Uterus (tissue), 4 donors: ENCODE results near the gene INTS1. TPM values are rescaled to one million over a fixed set of nuclear protein-coding genes. Genes with fewer than 3 reads are reported as not detected.

Experiments used
- DNase-seq, 2 donors: peaks; one replicate each; pipeline ENCODE4 v3.0.0-alpha.2; 2019 to 2020
- H3K27ac ChIP-seq, 2 donors: fragments of 200-600 bp; sonication (generic); 1 replicate in 1 of 2; 2 replicates in 1 of 2; pipeline ENCODE4 v1.5.1; 2016 to 2018
- H3K27me3 ChIP-seq, 2 donors: fragments of 200-600 bp; sonication (generic); one replicate each; pipeline ENCODE4 v1.5.1; 2018 to 2019; ENCODE audit warnings: control low read depth in 1 of 2
- H3K36me3 ChIP-seq, 2 donors: fragments of 200-600 bp; sonication (generic); one replicate each; pipeline ENCODE4 v1.5.1; 2019; ENCODE audit warnings: control low read depth in 1 of 2
- H3K4me1 ChIP-seq, 2 donors: fragments of 200-600 bp; sonication (generic); one replicate each; pipeline ENCODE4 v1.5.1; 2018 to 2019; ENCODE audit warnings: control low read depth in 1 of 2
- H3K4me3 ChIP-seq, 2 donors: fragments of 200-600 bp; sonication (generic); 1 replicate in 1 of 2; 2 replicates in 1 of 2; pipeline ENCODE4 v1.5.1; 2018 to 2019; ENCODE audit warnings: mild to moderate bottlenecking in 1 of 2
- H3K9me3 ChIP-seq, 2 donors: fragments of 200-600 bp; sonication (generic); one replicate each; pipeline ENCODE4 v1.5.1; 2019; ENCODE audit warnings: control low read depth in 1 of 2
- CTCF ChIP-seq, 4 experiments: fragments of 200-600 bp in 2 of 4; fragments of 450-650 bp in 2 of 4; sonication (generic) in 2 of 4; IDR thresholded peaks; one replicate each; pipeline ENCODE4 v1.5.1; 2016 to 2019; ENCODE audit warnings: antibody characterized with exemption in 4 of 4, mild to moderate bottlenecking in 2 of 4, moderate library complexity in 1 of 4
- POLR2A ChIP-seq, 2 donors: fragments of 450-650 bp; IDR thresholded peaks; one replicate each; pipeline ENCODE4 v1.6.1; 2016; ENCODE audit warnings: antibody characterized with exemption in 2 of 2, mild to moderate bottlenecking in 1 of 2, moderate library complexity in 1 of 2
- intact Hi-C: fragments of 100-400 bp; cut with DNase I; formaldehyde crosslinking; loops from one replicate; pipeline ENCODE4 v1.15.1; 2023; ENCODE audit warnings: low total_unique reads
- total RNA-seq, 4 donors: library from RNA; depleted of rRNA in 3 of 4; stranded (reverse); fragments of >200 nt in 3 of 4; gene quantifications; one replicate each; pipeline versions ENCODE4 v1.1.0 to v1.2.4, GENCODE V29; 2014 to 2023
- donor health status: DM: yes; HTN: yes; CAD: no.

Gene INTS1, protein sequence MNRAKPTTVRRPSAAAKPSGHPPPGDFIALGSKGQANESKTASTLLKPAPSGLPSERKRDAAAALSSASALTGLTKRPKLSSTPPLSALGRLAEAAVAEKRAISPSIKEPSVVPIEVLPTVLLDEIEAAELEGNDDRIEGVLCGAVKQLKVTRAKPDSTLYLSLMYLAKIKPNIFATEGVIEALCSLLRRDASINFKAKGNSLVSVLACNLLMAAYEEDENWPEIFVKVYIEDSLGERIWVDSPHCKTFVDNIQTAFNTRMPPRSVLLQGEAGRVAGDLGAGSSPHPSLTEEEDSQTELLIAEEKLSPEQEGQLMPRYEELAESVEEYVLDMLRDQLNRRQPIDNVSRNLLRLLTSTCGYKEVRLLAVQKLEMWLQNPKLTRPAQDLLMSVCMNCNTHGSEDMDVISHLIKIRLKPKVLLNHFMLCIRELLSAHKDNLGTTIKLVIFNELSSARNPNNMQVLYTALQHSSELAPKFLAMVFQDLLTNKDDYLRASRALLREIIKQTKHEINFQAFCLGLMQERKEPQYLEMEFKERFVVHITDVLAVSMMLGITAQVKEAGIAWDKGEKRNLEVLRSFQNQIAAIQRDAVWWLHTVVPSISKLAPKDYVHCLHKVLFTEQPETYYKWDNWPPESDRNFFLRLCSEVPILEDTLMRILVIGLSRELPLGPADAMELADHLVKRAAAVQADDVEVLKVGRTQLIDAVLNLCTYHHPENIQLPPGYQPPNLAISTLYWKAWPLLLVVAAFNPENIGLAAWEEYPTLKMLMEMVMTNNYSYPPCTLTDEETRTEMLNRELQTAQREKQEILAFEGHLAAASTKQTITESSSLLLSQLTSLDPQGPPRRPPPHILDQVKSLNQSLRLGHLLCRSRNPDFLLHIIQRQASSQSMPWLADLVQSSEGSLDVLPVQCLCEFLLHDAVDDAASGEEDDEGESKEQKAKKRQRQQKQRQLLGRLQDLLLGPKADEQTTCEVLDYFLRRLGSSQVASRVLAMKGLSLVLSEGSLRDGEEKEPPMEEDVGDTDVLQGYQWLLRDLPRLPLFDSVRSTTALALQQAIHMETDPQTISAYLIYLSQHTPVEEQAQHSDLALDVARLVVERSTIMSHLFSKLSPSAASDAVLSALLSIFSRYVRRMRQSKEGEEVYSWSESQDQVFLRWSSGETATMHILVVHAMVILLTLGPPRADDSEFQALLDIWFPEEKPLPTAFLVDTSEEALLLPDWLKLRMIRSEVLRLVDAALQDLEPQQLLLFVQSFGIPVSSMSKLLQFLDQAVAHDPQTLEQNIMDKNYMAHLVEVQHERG (N-terminal part only)
- 10 to 100 TPM in 3 of 4 donors, 1 to 10 TPM in 1; 8.2 to 68.9 (median 30.3) TPM for total RNA-seq

- TF ChIP-seq CTCF (IDR thresholded peaks at IDR 0.05) (peak; percentile 84 to 99 (median 98)), POLR2A (IDR thresholded peaks at IDR 0.05) (peak; percentile 40 to 51)
- peak; percentile 88 to 90 for DNase-seq
- peaks cover 0 to 9% of the 10 kb centered on the region in 2 donors for H3K4me1 ChIP-seq
- H3K9me3 ChIP-seq, result no peaks in the 10 kb centered on the region
- peak within 1 kb of the TSS; percentile 56 to 61 for H3K27ac ChIP-seq
- intact Hi-C loops, result loop anchor here (10.0 kb wide), 1 partner anchor 61 kb away; no protein-coding TSS in a partner anchor
- peak within 1 kb of the TSS; percentile 77 to 97 for H3K4me3 ChIP-seq
- no peaks in the 10 kb centered on the region for H3K36me3 ChIP-seq
- H3K27me3 ChIP-seq, result no peaks in the 10 kb centered on the region
Observed at GRCh38 chr7:1503816-1504775, at the start of gene INTS1. Gene INTS1 (minus strand): TSS chr7:1504389. CDS start chr7:1503960, 429 bp downstream.

- TF ChIP-seq POLR2A (IDR thresholded peaks at IDR 0.05) (no peak), CTCF (IDR thresholded peaks at IDR 0.05) (no peak)
- no peaks in the 10 kb centered on the region for H3K27me3 ChIP-seq
- H3K36me3 ChIP-seq, result no peaks in the 10 kb centered on the region
- no peak overlapping the region for H3K4me3 ChIP-seq
- H3K4me1 ChIP-seq, result peaks cover 0 to 11% of the 10 kb centered on the region in 2 donors
- DNase-seq, result no peak
- intact Hi-C loops, result no loop called here
- no peaks in the 10 kb centered on the region for H3K9me3 ChIP-seq
- no peak overlapping the region for H3K27ac ChIP-seq
Observed at GRCh38 chr7:1553512-1554210, 49.5 kb upstream of the INTS1 start.

DNA sequence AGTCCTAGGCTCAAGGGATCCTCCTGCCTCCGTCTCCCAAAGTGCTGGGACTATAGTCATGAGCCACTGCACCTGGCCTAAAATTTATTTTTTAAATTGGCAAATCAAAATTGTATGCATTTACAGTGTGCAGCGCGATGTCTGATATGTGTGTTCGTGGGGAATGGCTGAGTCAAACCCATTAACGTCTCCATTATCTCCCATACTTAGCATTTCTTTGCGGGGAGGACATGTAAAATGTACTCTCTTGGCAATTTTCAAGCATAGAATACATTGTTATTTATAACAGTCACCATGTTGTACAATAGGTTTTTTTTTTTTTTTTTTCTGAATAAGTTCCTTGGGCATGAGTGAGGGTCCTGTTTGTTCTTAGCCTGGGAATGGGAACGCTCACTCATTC, 48.0 kb upstream of the INTS1 start:
- intact Hi-C loops, result no loop called here
- no peak for TF ChIP-seq POLR2A (IDR thresholded peaks at IDR 0.05)
- no peak for TF ChIP-seq CTCF (IDR thresholded peaks at IDR 0.05)
- H3K9me3 ChIP-seq, result no peaks in the 10 kb centered on the region
- H3K27me3 ChIP-seq, result no peaks in the 10 kb centered on the region
- DNase-seq, result no peak
- H3K36me3 ChIP-seq, result no peaks in the 10 kb centered on the region
- H3K4me1 ChIP-seq, result peaks cover 0 to 11% of the 10 kb centered on the region in 2 donors
- no peak overlapping the region for H3K4me3 ChIP-seq
- no peak overlapping the region for H3K27ac ChIP-seq

DNA sequence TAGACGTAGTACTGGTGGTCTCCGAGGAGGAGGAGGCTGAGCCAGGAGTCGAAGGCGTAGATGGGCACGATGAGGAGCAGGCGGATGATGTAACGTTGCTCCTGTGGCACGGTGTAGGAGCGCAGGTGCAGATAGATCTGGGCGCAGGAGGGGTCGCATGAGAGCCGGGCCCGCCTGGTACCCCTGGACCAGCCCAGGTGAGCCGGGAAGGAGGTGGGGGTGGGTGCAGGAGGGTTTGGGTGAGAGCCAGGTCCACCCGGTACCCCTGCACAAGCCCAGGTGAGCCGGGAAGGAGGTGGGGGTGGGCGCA, 46.6 kb upstream of the INTS1 start:
- TF ChIP-seq CTCF (IDR thresholded peaks at IDR 0.05) (no peak), POLR2A (IDR thresholded peaks at IDR 0.05) (no peak)
- intact Hi-C loops, result no loop called here
- Histone ChIP-seq H3K27ac (no peak overlapping the region), H3K9me3 (no peaks in the 10 kb centered on the region), H3K4me3 (no peak overlapping the region), H3K27me3 (no peaks in the 10 kb centered on the region), H3K36me3 (no peaks in the 10 kb centered on the region), H3K4me1 (peaks cover 0 to 7% of the 10 kb centered on the region in 2 donors)
- no peak for DNase-seq
